HCT116 (cell line): ENCODE measurements around the gene ABCA5. TPM values are rescaled to one million over a fixed set of nuclear protein-coding genes. Genes with fewer than 3 reads are reported as not detected.
A peak's percentile ranks its signal among the peaks of the same experiment; 100 is the strongest.

Source experiments
- ATAC-seq: fragments of 200-7000 bp; cut with Tn5 transposase; 2 replicates; pipeline ENCODE4 v1.9.1; 2020; ENCODE audit warnings: mild to moderate bottlenecking, moderate library complexity
- BruUV-seq: library from RNA; stranded (reverse); fragments of 400-500 nt; replicated peaks from 2 replicates; lab custom pipeline; 2021; lab: Mats Ljungman, UMichigan
- CTCF ChIA-PET: fragments of 300-600 bp; sonication (Branson Sonifier 250); formaldehyde crosslinking; loops from one replicate; lab custom pipeline; 2021; ENCODE audit warnings: antibody characterized with exemption; lab: Charles Lee
- POLR2A ChIA-PET: fragments of 300-600, 350-600 bp; sonication (Branson Sonifier 250); formaldehyde crosslinking; loops from one replicate; lab custom pipeline; 2021; ENCODE audit warnings: antibody characterized with exemption; lab: Charles Lee
- RAD21 ChIA-PET, 2 experiments: fragments of 300-600 bp; sonication (Branson Sonifier 250); formaldehyde crosslinking; loops; one replicate each; lab custom pipeline; 2023; ENCODE audit warnings: low total read pairs in 2 of 2; ENCODE audit not compliant: uncharacterized antibody in 2 of 2, unreplicated experiment in 2 of 2, low non-redundant PET in 1 of 2; lab: Charles Lee
- DNase-seq: peaks from one replicate; pipeline ENCODE4 v3.0.0-alpha.2; 2010; ENCODE audit warnings: low read depth, low spot score
- H2AFZ ChIP-seq: fragments of 200-600 bp; shearing (Covaris generic), sonication (generic); 2 replicates; pipeline ENCODE4 v1.6.1; 2017; ENCODE audit warnings: low read depth, mixed run types, mixed read lengths, antibody characterized with exemption, low read length; ENCODE audit not compliant: poor library complexity, severe bottlenecking
- H3K27ac ChIP-seq: 2 replicates; pipeline ENCODE4 v1.5.1; 2012; ENCODE audit warnings: low read depth, low read length
- H3K27me3 ChIP-seq: fragments of 200-600 bp; sonication (generic); 2 replicates; pipeline ENCODE4 v1.6.1; 2016; ENCODE audit warnings: mixed run types, low read length, mixed read lengths; ENCODE audit not compliant: insufficient read depth
- H3K36me3 ChIP-seq, 2 experiments: fragments of 200-500 bp in 1 of 2; fragments of 200-600 bp in 1 of 2; sonication (Bioruptor generic) in 1 of 2; sonication (generic) in 1 of 2; 2 replicates each; pipeline versions ENCODE4 v1.5.1 to v1.6.1; 2014 to 2016; ENCODE audit warnings: low read length in 2 of 2, inconsistent platforms in 1 of 2, mixed read lengths in 1 of 2, mixed run types in 1 of 2; ENCODE audit not compliant: insufficient read depth in 2 of 2, control insufficient read depth in 1 of 2
- H3K4me1 ChIP-seq, 2 experiments: fragments of 200-600 bp in 1 of 2; sonication (generic) in 1 of 2; 2 replicates each; pipeline versions ENCODE4 v1.5.1 to v1.6.1; 2012 to 2017; ENCODE audit warnings: low read length in 2 of 2, inconsistent platforms in 1 of 2, mild to moderate bottlenecking in 1 of 2, mixed read lengths in 1 of 2, mixed run types in 1 of 2, moderate library complexity in 1 of 2; ENCODE audit not compliant: insufficient read depth in 2 of 2, control insufficient read depth in 1 of 2
- H3K4me2 ChIP-seq: fragments of 200-600 bp; sonication (generic); 2 replicates; pipeline ENCODE4 v1.6.1; 2017; ENCODE audit warnings: mixed run types, low read length, mixed read lengths
- H3K4me3 ChIP-seq, 2 experiments: fragments of 200-600 bp in 1 of 2; sonication (generic) in 1 of 2; replicated peaks in 1 of 2; 2 replicates each; pipeline ENCODE4 v1.5.1; 2011 to 2016; ENCODE audit warnings: low read length in 2 of 2, control low read depth in 1 of 2, low read depth in 1 of 2, mild to moderate bottlenecking in 1 of 2, mixed read lengths in 1 of 2, mixed run types in 1 of 2
- H3K79me2 ChIP-seq: fragments of 200-600 bp; sonication (generic); 2 replicates; pipeline ENCODE4 v1.6.1; 2017; ENCODE audit warnings: mild to moderate bottlenecking, mixed run types, low read length, moderate library complexity, mixed read lengths; ENCODE audit not compliant: insufficient read depth
- H3K9ac ChIP-seq: fragments of 200-600 bp; sonication (generic); 2 replicates; pipeline ENCODE4 v1.6.1; 2016; ENCODE audit warnings: low read length, mixed read lengths
- H3K9me2 ChIP-seq: fragments of 200-600 bp; sonication (generic), shearing (Covaris generic); 2 replicates; pipeline ENCODE4 v1.6.1; 2017; ENCODE audit warnings: mixed run types, mild to moderate bottlenecking, moderate library complexity; ENCODE audit not compliant: insufficient read depth
- H3K9me3 ChIP-seq, 2 experiments: fragments of 200-500 bp in 1 of 2; fragments of 200-600 bp in 1 of 2; sonication (Bioruptor generic) in 1 of 2; sonication (generic) in 1 of 2; 2 replicates each; pipeline ENCODE4 v1.6.1; 2014 to 2017; ENCODE audit warnings: low read length in 2 of 2, mixed read lengths in 2 of 2, inconsistent platforms in 1 of 2, low read depth in 1 of 2, mild to moderate bottlenecking in 1 of 2, mixed run types in 1 of 2, moderate library complexity in 1 of 2; ENCODE audit not compliant: control insufficient read depth in 1 of 2, insufficient read depth in 1 of 2
- H4K20me1 ChIP-seq: fragments of 200-600 bp; sonication (generic), shearing (Covaris generic); 2 replicates; pipeline ENCODE4 v1.6.1; 2017; ENCODE audit warnings: mixed run types, mild to moderate bottlenecking, moderate library complexity; ENCODE audit not compliant: insufficient read depth
- ATF3 ChIP-seq: IDR thresholded peaks from 2 replicates; pipeline ENCODE4 v1.6.1; 2012
- CEBPB ChIP-seq: IDR thresholded peaks from 2 replicates; pipeline ENCODE4 v1.6.1; 2012; ENCODE audit warnings: low read depth
- CTCF ChIP-seq, 3 experiments: fragments of 200-600 bp in 1 of 3; sonication (generic) in 1 of 3; IDR thresholded peaks in 2 of 3; conservative IDR thresholded peaks in 1 of 3; 2 replicates each; pipeline ENCODE4 v1.5.1; 2012 to 2017; ENCODE audit warnings: low read depth in 2 of 3, low read length in 2 of 3, antibody characterized with exemption in 1 of 3, borderline replicate concordance in 1 of 3, control low read depth in 1 of 3, mild to moderate bottlenecking in 1 of 3, mixed read lengths in 1 of 3, mixed run types in 1 of 3, moderate library complexity in 1 of 3; ENCODE audit not compliant: insufficient read depth in 1 of 3
- ELF1 ChIP-seq: IDR thresholded peaks from 2 replicates; pipeline ENCODE4 v1.6.1; 2012; ENCODE audit warnings: low read depth, borderline replicate concordance
- FOSL1 ChIP-seq: IDR thresholded peaks from 2 replicates; pipeline ENCODE4 v1.6.1; 2012; ENCODE audit warnings: low read depth
- POLR2A ChIP-seq: IDR thresholded peaks from 2 replicates; pipeline ENCODE4 v1.7.0; 2011; ENCODE audit warnings: borderline replicate concordance; ENCODE audit not compliant: insufficient read depth, insufficient read length; ENCODE audit errors: extremely low read depth
- POLR2AphosphoS5 ChIP-seq: IDR thresholded peaks from 2 replicates; pipeline ENCODE4 v1.6.1; 2011; ENCODE audit warnings: mild to moderate bottlenecking, low read depth, low read length, moderate library complexity
- RAD21 ChIP-seq: IDR thresholded peaks from 2 replicates; pipeline ENCODE4 v1.6.1; 2012; ENCODE audit warnings: low read depth, mild to moderate bottlenecking
- REST ChIP-seq: IDR thresholded peaks from 2 replicates; pipeline ENCODE4 v1.6.1; 2012; ENCODE audit warnings: low read depth
- SP1 ChIP-seq: IDR thresholded peaks from 2 replicates; pipeline ENCODE4 v1.6.1; 2012; ENCODE audit warnings: low read depth
- SRF ChIP-seq: IDR thresholded peaks from 2 replicates; pipeline ENCODE4 v1.6.1; 2012; ENCODE audit warnings: low read depth
- YY1 ChIP-seq: IDR thresholded peaks from 2 replicates; pipeline ENCODE4 v1.6.1; 2011; ENCODE audit warnings: low read length, low read depth, moderate library complexity, mild to moderate bottlenecking; ENCODE audit not compliant: insufficient replicate concordance; ENCODE audit errors: extremely low read depth
- ZNF274 ChIP-seq: fragments of 200-500 bp; sonication (Bioruptor generic); IDR thresholded peaks from 2 replicates; pipeline ENCODE4 v1.6.1; 2014; ENCODE audit warnings: mild to moderate bottlenecking, low read depth, low read length, inconsistent platforms
- intact Hi-C: fragments of 100-400 bp; cut with micrococcal nuclease; formaldehyde crosslinking; loops from 2 replicates; pipeline ENCODE4 v1.10.0; 2022
- total RNA-seq: library from RNA; stranded (reverse); gene quantifications from one replicate; pipeline ENCODE4 v1.2.1, GENCODE V29; 2021; ENCODE audit not compliant: unreplicated experiment
- TF ChIP-seq, protein P1 (sequence below): IDR thresholded peaks from 2 replicates; pipeline ENCODE4 v1.6.1; 2011; ENCODE audit warnings: mild to moderate bottlenecking, low read length, moderate library complexity; ENCODE audit not compliant: insufficient replicate concordance; ENCODE audit errors: extremely low read depth
- TF ChIP-seq, protein P2 (sequence below): IDR thresholded peaks from 2 replicates; pipeline ENCODE4 v1.6.1; 2012

ABCA5 gene
- total RNA-seq, 1 experiment from 2014 or later = 6.8 TPM

DNA sequence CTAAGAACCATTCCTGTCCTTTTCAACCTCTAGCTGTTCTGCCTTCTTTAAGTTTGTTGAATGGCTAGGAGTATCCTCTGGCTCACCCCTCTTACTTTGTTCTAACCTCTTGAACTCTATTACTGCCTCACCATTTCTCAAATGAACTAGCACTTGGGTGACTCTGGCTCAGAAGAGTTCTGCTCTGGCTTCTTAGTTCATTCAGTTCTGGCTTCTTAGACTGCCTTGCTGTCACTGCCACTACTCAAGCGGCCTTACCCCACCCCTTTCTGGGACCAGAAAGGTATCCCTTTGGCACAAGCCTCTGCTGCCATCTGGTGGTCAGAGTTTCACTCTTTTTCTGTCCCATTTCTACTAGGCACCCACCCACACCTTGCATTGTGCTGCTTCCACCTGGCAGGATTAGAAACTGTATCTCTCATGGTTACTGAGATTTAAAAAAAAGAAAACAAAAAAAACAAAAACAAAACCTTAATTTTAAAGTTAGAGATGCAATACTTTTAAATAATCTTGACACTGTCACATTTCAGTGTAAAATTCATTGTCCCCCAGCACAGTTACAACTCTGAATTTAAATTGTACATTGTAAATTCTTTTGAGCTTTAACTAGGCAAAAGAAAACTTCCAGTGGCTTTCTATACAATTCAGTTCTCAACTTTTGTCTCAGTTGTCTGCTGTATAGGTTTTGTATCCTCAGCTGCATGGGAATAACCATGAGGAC lies 91.4 kb downstream of the ABCA5 start:
- H2AFZ ChIP-seq = no peak overlapping the region
- no peak overlapping the region for H3K4me3 ChIP-seq
- DNase-seq (peak; percentile 89), ATAC-seq (peak; percentile 99)
- no peak overlapping the region for H3K4me2 ChIP-seq
- no peaks in the 10 kb centered on the region for H3K79me2 ChIP-seq
- H3K9me2 ChIP-seq = no peaks in the 10 kb centered on the region; the same call in 1 of the 2 replicates
- POLR2A ChIA-PET = no interaction called here
- H3K27me3 ChIP-seq = no peaks in the 10 kb centered on the region
- RAD21 ChIA-PET = interaction anchor here (0.6 to 1.2 kb wide), 3 partner anchors 12 to 461 kb away, joined by 3 read pairs; no protein-coding TSS in a partner anchor
- TF ChIP-seq FOSL1 (no peak), ZNF274 (no peak), YY1 (peak; percentile 38), CTCF (IDR thresholded peaks at IDR 0.05 in 2 of 3, conservative IDR thresholded peaks at IDR 0.05 in 1 of 3; ENCODE audit: borderline replicate concordance in 1 of 3, insufficient read depth in 1 of 3, low read depth in 2 of 3, low read length in 2 of 3) (peak; percentile 82 to 97 (median 97)), POLR2AphosphoS5 (no peak), ATF3 (no peak), CEBPB (no peak), POLR2A (no peak), RAD21 (peak; percentile 98), ELF1 (no peak), REST (no peak), SP1 (no peak), SRF (no peak)
- TF ChIP-seq, protein P1, sequence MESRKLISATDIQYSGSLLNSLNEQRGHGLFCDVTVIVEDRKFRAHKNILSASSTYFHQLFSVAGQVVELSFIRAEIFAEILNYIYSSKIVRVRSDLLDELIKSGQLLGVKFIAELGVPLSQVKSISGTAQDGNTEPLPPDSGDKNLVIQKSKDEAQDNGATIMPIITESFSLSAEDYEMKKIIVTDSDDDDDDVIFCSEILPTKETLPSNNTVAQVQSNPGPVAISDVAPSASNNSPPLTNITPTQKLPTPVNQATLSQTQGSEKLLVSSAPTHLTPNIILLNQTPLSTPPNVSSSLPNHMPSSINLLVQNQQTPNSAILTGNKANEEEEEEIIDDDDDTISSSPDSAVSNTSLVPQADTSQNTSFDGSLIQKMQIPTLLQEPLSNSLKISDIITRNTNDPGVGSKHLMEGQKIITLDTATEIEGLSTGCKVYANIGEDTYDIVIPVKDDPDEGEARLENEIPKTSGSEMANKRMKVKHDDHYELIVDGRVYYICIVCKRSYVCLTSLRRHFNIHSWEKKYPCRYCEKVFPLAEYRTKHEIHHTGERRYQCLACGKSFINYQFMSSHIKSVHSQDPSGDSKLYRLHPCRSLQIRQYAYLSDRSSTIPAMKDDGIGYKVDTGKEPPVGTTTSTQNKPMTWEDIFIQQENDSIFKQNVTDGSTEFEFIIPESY = no peak
- TF ChIP-seq, protein P2, sequence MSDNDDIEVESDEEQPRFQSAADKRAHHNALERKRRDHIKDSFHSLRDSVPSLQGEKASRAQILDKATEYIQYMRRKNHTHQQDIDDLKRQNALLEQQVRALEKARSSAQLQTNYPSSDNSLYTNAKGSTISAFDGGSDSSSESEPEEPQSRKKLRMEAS = no peak
- no peak overlapping the region for H3K27ac ChIP-seq
- intact Hi-C loops = loop anchor here (1.0 to 2.0 kb wide), 4 partner anchors 177 to 461 kb away; no protein-coding TSS in a partner anchor
- H3K9me3 ChIP-seq = no peaks in the 10 kb centered on the region
- H3K4me1 ChIP-seq = 0 out of 4 replicates have a peak, but pooled peaks cover 0 to 3% of the 10 kb centered on the region in 2 experiments
- CTCF ChIA-PET = interaction anchor here (0.7 to 6.3 kb wide), 8 partner anchors 11 to 461 kb away, joined by 3 to 86 read pairs (median 4); no protein-coding TSS in a partner anchor
- H4K20me1 ChIP-seq = no peaks in the 10 kb centered on the region
- no peak overlapping the region for H3K9ac ChIP-seq
- BruUV-seq = no TSS peak
- H3K36me3 ChIP-seq = no peaks in the 10 kb centered on the region
